SK-N-SH treated with all-trans-retinoic acid at 6 μM for 48 hours (cell line): Measurements from ENCODE around the gene PLN.

Experiments
- ATAC-seq: fragments of 200-7000 bp; cut with Tn5 transposase; 3 replicates; pipeline ENCODE4 v1.9.1; 2020; ENCODE audit warnings: mild to moderate bottlenecking, moderate library complexity
- ARNTL ChIP-seq: fragments of 450-650 bp; formaldehyde crosslinking; IDR thresholded peaks from 2 replicates; pipeline ENCODE4 v1.5.0; 2020; ENCODE audit warnings: low read depth, mild to moderate bottlenecking, moderate library complexity, borderline replicate concordance
- BACH2 ChIP-seq: fragments of 250-450 bp; sonication (Bioruptor Pico); IDR thresholded peaks from 2 replicates; pipeline ENCODE4 v1.9.0; 2021; ENCODE audit warnings: mild to moderate bottlenecking, borderline replicate concordance
- CSDC2 ChIP-seq: fragments of 250-450 bp; sonication (Bioruptor Pico); IDR thresholded peaks from 2 replicates; pipeline ENCODE4 v1.5.0; 2020; ENCODE audit warnings: mild to moderate bottlenecking, moderate library complexity
- ESRRG ChIP-seq: fragments of 250-450 bp; sonication (Bioruptor Pico); IDR thresholded peaks from 2 replicates; pipeline ENCODE4 v1.6.1; 2021; ENCODE audit warnings: mild to moderate bottlenecking
- GLIS3 ChIP-seq: fragments of 250-450 bp; sonication (Bioruptor Pico); IDR thresholded peaks from 2 replicates; pipeline ENCODE4 v1.5.0; 2020; ENCODE audit warnings: mild to moderate bottlenecking, moderate library complexity
- ISL1 ChIP-seq: fragments of 250-450 bp; sonication (Bioruptor Pico); IDR thresholded peaks from 2 replicates; pipeline ENCODE4 v2.1.2; 2022; ENCODE audit warnings: mild to moderate bottlenecking, moderate library complexity
- OSR1 ChIP-seq: fragments of 250-450 bp; sonication (Bioruptor Pico); IDR thresholded peaks from 2 replicates; pipeline ENCODE4 v1.8.0; 2022; ENCODE audit warnings: moderate library complexity, mild to moderate bottlenecking, inconsistent platforms
- PPARA ChIP-seq: fragments of 250-450 bp; sonication (Bioruptor Pico); IDR thresholded peaks from 2 replicates; pipeline ENCODE4 v1.5.0; 2020; ENCODE audit warnings: mild to moderate bottlenecking, borderline replicate concordance
- RARB ChIP-seq: fragments of 250-450 bp; sonication (Bioruptor Pico); IDR thresholded peaks from 2 replicates; pipeline ENCODE4 v1.8.0; 2021; ENCODE audit warnings: mild to moderate bottlenecking, moderate library complexity
- SNAI2 ChIP-seq: fragments of 250-450 bp; sonication (Bioruptor Pico); IDR thresholded peaks from 2 replicates; pipeline ENCODE4 v1.5.0; 2020; ENCODE audit warnings: mild to moderate bottlenecking, moderate library complexity
- TCF4 ChIP-seq: fragments of 250-450 bp; sonication (Bioruptor Pico); IDR thresholded peaks from 2 replicates; pipeline ENCODE4 v1.8.0; 2021; ENCODE audit warnings: mild to moderate bottlenecking, moderate library complexity, borderline replicate concordance
- TOX ChIP-seq: fragments of 250-450 bp; sonication (Bioruptor Pico); IDR thresholded peaks from 2 replicates; pipeline ENCODE4 v1.8.0; 2021; ENCODE audit warnings: mild to moderate bottlenecking, moderate library complexity, borderline replicate concordance
- ZC3H10 ChIP-seq: fragments of 250-450 bp; sonication (Bioruptor Pico); IDR thresholded peaks from 2 replicates; pipeline ENCODE4 v1.5.1; 2021; ENCODE audit warnings: mild to moderate bottlenecking, moderate library complexity
- ZFP3 ChIP-seq: fragments of 250-450 bp; sonication (Bioruptor Pico); IDR thresholded peaks from 2 replicates; pipeline ENCODE4 v1.5.0; 2020; ENCODE audit warnings: mild to moderate bottlenecking, moderate library complexity
- ZNF565 ChIP-seq: fragments of 450-650 bp; formaldehyde crosslinking; conservative IDR thresholded peaks from 2 replicates; pipeline ENCODE4 v1.5.0; 2020; ENCODE audit warnings: low read depth, mild to moderate bottlenecking, moderate library complexity
- ZNF70 ChIP-seq: fragments of 450-650 bp; formaldehyde crosslinking; IDR thresholded peaks from 2 replicates; pipeline ENCODE4 v1.5.0; 2020; ENCODE audit warnings: mild to moderate bottlenecking, moderate library complexity
- ZNF8 ChIP-seq: fragments of 450-650 bp; formaldehyde crosslinking; IDR thresholded peaks from 2 replicates; pipeline ENCODE4 v1.5.0; 2020; ENCODE audit warnings: mild to moderate bottlenecking, moderate library complexity
- TF ChIP-seq, protein P1 (sequence below): fragments of 250-450 bp; sonication (Bioruptor Pico); IDR thresholded peaks from 2 replicates; pipeline ENCODE4 v1.5.1; 2021; ENCODE audit warnings: mild to moderate bottlenecking, moderate library complexity
- TF ChIP-seq, protein P2 (sequence below): fragments of 250-450 bp; sonication (Bioruptor Pico); IDR thresholded peaks from 2 replicates; pipeline ENCODE4 v1.5.0; 2020; ENCODE audit warnings: mild to moderate bottlenecking, moderate library complexity
- TF ChIP-seq, protein P3 (sequence below): fragments of 250-450 bp; sonication (Bioruptor Pico); IDR thresholded peaks from 2 replicates; pipeline ENCODE4 v1.8.0; 2020; ENCODE audit warnings: mild to moderate bottlenecking, moderate library complexity, borderline replicate concordance
- TF ChIP-seq, protein P4 (sequence below): fragments of 250-450 bp; sonication (Bioruptor Pico); IDR thresholded peaks from 2 replicates; pipeline ENCODE4 v1.8.0; 2021; ENCODE audit warnings: low read depth, mild to moderate bottlenecking, moderate library complexity, borderline replicate concordance

PLN gene

DNA sequence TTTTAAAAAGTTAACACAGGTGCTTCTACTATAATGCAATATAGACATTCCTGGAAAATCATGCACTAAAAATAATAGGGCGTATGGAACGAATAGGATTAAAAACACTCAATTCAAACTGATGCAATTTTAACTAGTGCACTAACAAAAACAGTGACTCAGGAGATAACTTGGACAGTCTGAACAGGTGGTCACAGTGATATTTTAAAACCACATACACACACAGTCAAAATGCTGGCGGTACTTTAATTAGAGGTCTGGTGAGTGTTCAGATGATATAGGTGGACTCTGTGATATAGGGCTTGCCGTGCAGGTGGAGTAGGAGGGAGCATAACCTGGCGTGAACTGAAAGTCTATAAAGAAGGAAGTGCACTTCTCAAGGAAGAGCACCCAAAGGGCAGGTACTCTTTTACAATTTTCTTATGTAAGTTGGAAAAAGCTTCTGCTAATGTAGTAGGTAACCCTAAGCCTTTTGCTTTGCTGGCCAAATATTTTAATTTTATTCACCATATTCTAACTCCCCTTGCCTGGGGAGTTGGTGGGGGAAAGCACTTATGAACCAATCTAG is 41.9 kb upstream of the PLN start:
- TF ChIP-seq, protein P1, sequence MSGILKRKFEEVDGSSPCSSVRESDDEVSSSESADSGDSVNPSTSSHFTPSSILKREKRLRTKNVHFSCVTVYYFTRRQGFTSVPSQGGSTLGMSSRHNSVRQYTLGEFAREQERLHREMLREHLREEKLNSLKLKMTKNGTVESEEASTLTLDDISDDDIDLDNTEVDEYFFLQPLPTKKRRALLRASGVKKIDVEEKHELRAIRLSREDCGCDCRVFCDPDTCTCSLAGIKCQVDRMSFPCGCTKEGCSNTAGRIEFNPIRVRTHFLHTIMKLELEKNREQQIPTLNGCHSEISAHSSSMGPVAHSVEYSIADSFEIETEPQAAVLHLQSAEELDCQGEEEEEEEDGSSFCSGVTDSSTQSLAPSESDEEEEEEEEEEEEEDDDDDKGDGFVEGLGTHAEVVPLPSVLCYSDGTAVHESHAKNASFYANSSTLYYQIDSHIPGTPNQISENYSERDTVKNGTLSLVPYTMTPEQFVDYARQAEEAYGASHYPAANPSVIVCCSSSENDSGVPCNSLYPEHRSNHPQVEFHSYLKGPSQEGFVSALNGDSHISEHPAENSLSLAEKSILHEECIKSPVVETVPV (CRISPR knock-in tag), result no peak
- TF ChIP-seq ESRRG (no peak), SNAI2 (no peak)

DNA sequence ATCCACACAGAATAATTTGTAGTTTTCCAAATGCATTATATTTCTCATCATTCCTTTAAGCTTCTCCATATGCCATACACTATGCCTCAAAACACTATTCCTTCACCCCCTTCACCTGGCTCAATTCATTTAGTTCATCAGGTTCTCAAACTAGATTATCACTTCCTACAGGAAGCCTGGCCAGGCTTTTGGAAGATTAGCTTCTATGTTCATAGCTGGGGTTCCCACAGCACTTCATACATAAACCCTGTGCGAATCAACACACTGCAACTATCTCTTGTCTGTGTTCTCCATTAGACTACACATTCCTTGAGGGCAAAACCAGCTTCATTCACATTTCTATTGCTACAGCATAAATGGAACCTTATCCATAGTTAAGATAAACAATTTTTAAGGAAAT is 40.5 kb upstream of the PLN start:
- no peak for TF ChIP-seq RARB (CRISPR knock-in tag)
- no peak for TF ChIP-seq ESRRG
- TF ChIP-seq SNAI2, result no peak
- no peak for TF ChIP-seq BACH2 (CRISPR knock-in tag)
- no peak for TF ChIP-seq CSDC2
- TF ChIP-seq, protein P2, sequence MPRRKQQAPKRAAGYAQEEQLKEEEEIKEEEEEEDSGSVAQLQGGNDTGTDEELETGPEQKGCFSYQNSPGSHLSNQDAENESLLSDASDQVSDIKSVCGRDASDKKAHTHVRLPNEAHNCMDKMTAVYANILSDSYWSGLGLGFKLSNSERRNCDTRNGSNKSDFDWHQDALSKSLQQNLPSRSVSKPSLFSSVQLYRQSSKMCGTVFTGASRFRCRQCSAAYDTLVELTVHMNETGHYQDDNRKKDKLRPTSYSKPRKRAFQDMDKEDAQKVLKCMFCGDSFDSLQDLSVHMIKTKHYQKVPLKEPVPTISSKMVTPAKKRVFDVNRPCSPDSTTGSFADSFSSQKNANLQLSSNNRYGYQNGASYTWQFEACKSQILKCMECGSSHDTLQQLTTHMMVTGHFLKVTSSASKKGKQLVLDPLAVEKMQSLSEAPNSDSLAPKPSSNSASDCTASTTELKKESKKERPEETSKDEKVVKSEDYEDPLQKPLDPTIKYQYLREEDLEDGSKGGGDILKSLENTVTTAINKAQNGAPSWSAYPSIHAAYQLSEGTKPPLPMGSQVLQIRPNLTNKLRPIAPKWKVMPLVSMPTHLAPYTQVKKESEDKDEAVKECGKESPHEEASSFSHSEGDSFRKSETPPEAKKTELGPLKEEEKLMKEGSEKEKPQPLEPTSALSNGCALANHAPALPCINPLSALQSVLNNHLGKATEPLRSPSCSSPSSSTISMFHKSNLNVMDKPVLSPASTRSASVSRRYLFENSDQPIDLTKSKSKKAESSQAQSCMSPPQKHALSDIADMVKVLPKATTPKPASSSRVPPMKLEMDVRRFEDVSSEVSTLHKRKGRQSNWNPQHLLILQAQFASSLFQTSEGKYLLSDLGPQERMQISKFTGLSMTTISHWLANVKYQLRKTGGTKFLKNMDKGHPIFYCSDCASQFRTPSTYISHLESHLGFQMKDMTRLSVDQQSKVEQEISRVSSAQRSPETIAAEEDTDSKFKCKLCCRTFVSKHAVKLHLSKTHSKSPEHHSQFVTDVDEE (CRISPR knock-in tag), result no peak
- no peak for TF ChIP-seq PPARA (CRISPR knock-in tag)
- TF ChIP-seq ZNF8 (CRISPR knock-in tag), result no peak
- no peak for TF ChIP-seq ZC3H10 (CRISPR knock-in tag)
- no peak for ATAC-seq

More for the DNA sequence above, 41.9 kb upstream of the PLN start:
- ATAC-seq, result no peak

DNA sequence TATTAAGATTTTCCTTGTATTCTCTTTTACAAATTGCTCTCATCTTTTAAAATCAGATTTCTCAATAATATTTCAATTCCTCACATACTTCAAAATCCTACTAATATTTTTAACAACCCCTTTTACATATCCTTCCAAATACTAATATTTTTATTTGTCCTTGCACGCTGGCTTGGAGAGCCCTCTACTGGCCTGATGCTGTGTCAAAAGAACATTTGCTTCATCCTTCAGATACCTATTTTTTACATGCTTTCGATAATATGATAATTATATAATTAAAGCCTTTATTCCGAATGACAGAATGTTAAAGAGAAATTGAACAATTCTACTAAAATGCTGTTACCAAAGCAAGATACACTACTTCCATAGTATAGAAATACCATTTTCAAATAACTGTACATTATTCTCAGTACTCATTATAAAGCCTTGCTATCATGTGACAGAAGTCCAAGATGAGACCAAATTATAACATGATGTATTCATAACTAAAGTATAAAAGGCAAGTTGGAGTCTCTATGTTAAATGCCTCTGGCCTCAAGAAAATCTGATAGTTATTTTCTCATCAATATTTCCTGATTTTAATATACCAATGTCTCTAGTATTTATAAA is 39.0 kb upstream of the PLN start:
- TF ChIP-seq ZNF8 (CRISPR knock-in tag), result no peak
- no peak for TF ChIP-seq ESRRG
- TF ChIP-seq, protein P1 (CRISPR knock-in tag), result no peak
- TF ChIP-seq SNAI2, result no peak
- no peak for TF ChIP-seq RARB (CRISPR knock-in tag)
- no peak for TF ChIP-seq GLIS3 (CRISPR knock-in tag)
- TF ChIP-seq, protein P3, sequence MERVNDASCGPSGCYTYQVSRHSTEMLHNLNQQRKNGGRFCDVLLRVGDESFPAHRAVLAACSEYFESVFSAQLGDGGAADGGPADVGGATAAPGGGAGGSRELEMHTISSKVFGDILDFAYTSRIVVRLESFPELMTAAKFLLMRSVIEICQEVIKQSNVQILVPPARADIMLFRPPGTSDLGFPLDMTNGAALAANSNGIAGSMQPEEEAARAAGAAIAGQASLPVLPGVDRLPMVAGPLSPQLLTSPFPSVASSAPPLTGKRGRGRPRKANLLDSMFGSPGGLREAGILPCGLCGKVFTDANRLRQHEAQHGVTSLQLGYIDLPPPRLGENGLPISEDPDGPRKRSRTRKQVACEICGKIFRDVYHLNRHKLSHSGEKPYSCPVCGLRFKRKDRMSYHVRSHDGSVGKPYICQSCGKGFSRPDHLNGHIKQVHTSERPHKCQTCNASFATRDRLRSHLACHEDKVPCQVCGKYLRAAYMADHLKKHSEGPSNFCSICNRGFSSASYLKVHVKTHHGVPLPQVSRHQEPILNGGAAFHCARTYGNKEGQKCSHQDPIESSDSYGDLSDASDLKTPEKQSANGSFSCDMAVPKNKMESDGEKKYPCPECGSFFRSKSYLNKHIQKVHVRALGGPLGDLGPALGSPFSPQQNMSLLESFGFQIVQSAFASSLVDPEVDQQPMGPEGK (CRISPR knock-in tag), result no peak
- no peak for TF ChIP-seq OSR1 (CRISPR knock-in tag)
- no peak for TF ChIP-seq ZFP3
- no peak for TF ChIP-seq TOX (CRISPR knock-in tag)
- no peak for TF ChIP-seq ARNTL (CRISPR knock-in tag)
- TF ChIP-seq, protein P4, sequence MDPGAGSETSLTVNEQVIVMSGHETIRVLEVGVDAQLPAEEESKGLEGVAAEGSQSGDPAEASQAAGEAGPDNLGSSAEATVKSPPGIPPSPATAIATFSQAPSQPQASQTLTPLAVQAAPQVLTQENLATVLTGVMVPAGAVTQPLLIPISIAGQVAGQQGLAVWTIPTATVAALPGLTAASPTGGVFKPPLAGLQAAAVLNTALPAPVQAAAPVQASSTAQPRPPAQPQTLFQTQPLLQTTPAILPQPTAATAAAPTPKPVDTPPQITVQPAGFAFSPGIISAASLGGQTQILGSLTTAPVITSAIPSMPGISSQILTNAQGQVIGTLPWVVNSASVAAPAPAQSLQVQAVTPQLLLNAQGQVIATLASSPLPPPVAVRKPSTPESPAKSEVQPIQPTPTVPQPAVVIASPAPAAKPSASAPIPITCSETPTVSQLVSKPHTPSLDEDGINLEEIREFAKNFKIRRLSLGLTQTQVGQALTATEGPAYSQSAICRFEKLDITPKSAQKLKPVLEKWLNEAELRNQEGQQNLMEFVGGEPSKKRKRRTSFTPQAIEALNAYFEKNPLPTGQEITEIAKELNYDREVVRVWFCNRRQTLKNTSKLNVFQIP (CRISPR knock-in tag), result no peak
- TF ChIP-seq ZNF565 (CRISPR knock-in tag), result no peak
- TF ChIP-seq TCF4 (CRISPR knock-in tag), result no peak
- no peak for TF ChIP-seq ZNF70 (CRISPR knock-in tag)
- TF ChIP-seq ZC3H10 (CRISPR knock-in tag), result no peak
- TF ChIP-seq, protein P2 (CRISPR knock-in tag), result no peak
- TF ChIP-seq ISL1 (CRISPR knock-in tag), result no peak
- no peak for TF ChIP-seq BACH2 (CRISPR knock-in tag)

More for the DNA sequence above, 39.0 kb upstream of the PLN start:
- ATAC-seq, result peak; percentile 53; the same call in 2 of the 3 replicates
